GM10266 (cell line): Measurements from ENCODE around the gene ART5.
"Not testable (repeated sequence)": the region's sequence is repeated elsewhere in the genome, so short reads cannot be mapped to it uniquely, and the experiment has no call there.

Experiments
- DNase-seq: peaks from one replicate; pipeline ENCODE4 v3.0.0; 2012; ENCODE audit errors: extremely low spot score
- TF ChIP-seq, protein P1 (sequence below): IDR thresholded peaks from 2 replicates; pipeline ENCODE4 v1.5.1; 2012; ENCODE audit warnings: mild to moderate bottlenecking, low read depth; ENCODE audit not compliant: control insufficient read depth, insufficient read depth; ENCODE audit errors: missing control alignments

The ART5 gene

DNA sequence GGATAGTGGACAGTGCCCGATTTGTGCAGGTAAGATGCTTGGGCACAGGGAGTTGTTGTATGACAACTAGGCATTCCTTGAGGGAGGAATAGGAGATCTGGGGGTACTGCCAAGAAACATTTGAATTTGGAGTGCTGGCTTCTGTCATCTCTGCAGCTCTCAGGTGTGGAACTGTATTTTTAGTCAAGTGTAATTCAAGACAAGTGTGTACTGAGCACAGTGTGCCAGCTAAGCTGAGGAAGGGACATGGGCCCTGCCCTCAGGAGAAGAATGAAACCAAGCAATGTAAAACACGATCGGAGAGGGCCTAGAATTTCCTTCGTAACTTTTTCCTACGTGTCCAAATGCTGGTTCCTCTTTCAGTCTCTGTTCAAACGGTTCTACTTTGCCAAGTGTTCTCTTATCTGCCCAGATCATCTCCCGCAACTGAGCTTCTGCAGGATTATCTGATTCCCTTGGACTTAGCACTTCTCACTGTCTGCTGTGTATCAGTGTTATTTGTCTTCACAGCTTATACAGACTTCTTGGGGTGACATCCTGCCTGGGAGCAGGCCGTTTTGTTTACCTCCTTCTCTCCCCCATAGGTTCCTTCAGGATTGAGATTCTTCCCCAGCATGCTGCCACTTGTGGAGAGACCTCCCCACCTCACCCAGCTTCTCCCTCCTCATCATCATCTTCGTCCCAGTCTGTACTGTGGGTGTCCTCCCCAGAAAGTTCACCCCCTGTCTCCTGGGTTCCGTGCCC, 27.6 kb downstream of the ART5 start:
- no peak for DNase-seq

DNA sequence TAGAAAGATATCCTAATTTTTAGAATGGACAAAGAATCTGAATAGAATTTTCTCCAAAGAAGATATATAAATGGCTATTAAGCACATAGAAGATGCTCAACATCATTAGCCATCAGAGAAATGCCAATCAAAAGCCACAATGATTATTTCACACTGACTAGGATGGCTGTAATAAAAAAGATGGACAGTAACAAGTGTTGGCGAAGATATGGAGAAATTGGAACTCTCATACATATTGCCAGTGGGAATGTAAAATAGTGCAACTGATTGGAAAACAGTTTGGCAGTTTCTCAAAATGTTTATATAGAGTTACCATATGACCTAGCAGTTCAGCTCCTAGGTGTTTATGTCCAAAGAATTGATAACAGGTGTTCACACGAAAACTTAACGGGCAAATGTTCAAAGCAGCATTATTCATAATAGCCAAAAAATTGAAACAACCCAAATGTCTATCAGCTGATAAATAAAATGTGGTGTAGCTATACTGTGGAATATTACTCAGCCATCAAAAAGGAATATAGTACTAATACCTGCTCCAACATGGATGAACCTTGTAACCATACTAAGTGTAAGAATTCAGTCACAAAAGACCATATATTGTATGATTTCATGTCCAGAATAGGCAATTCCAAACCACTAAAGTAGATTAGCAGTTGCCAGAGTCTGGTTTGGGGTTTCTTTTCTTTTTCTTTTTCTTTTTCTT, 29.7 kb downstream of the ART5 start:
- no peak for DNase-seq
- TF ChIP-seq, protein P1, sequence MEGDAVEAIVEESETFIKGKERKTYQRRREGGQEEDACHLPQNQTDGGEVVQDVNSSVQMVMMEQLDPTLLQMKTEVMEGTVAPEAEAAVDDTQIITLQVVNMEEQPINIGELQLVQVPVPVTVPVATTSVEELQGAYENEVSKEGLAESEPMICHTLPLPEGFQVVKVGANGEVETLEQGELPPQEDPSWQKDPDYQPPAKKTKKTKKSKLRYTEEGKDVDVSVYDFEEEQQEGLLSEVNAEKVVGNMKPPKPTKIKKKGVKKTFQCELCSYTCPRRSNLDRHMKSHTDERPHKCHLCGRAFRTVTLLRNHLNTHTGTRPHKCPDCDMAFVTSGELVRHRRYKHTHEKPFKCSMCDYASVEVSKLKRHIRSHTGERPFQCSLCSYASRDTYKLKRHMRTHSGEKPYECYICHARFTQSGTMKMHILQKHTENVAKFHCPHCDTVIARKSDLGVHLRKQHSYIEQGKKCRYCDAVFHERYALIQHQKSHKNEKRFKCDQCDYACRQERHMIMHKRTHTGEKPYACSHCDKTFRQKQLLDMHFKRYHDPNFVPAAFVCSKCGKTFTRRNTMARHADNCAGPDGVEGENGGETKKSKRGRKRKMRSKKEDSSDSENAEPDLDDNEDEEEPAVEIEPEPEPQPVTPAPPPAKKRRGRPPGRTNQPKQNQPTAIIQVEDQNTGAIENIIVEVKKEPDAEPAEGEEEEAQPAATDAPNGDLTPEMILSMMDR, result no peak

More for the DNA sequence above, 27.6 kb downstream of the ART5 start:
- TF ChIP-seq, protein P1, result no peak

DNA sequence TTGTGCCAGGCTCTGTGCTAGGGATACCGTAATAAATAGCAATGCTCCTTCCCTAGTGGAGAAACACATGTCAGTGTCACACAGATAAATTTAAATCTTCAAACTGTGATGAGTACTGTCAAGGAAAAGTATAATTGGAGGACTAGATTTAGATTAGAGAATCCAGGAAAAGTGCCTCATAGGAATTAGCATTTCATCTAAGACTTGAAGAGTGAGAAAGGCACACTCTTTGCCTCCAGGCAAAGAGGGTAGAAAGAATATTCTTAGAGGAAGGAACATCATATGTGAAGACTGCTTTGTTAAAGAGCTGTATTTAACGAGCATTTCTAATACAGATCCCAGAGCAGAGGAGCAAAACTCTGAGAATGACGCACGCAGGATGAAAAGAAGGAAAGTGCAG, 30.9 kb downstream of the ART5 start:
- DNase-seq, result no peak
- TF ChIP-seq, protein P1, result no peak

DNA sequence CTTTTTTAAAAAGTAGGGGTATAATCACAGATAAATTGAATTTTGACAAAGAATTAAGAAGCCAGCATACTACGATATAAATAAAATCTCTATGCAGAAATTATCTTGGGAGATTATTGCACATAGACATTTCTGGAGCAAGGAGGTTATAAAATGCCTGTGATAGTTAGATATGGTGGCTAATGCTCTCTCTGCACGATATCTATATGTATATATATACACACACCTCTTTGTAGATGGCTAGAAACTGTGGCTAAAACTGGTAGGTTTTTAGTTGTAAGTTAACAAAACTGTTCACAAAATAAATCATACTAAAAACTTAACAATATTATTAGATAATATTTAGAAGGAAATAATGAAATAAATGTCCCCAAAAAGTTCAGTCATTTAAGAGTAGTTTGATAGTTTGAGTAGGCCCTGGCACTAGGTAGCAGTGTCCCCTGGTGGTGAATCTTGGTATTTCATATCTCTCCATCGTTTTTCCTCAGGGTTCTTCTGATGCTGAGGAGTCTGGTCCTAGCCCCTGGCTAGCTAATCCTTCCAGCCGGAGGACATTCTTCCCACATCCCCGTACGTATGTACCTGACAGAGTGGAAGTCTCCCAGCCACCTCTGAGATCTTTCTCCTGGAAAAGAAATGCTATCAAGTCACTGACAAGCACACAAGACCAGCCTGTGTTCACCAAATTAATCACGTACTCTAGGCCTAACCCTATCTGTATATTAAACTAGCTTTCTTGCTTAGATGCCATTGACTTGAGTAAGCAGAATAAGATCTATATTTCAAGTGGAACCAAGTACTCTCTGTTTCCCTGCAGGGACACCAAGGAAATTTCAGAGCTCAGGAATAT, 32.2 kb downstream of the ART5 start:
- DNase-seq, result peak; percentile 44
- TF ChIP-seq, protein P1, result peak; percentile 75

DNA sequence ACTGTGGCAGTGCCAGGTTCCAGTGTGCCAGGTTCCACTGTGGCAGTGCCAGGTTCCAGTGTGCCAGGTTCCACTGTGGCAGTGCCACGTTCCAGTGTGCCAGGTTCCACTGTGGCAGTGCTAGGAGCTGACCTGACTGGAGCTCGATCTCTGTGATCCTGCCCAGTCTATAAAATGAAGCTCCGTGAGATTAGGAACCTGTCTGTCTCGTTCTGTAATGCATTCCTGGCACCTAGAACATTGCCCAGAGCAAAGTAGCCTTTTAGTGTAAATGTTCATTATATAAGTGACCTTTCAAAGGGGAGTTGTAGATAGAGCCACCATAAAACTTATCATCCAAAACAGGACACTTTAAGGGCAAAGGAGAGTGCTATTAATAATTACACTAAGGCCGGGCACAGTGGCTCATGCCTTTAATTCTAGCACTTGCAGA, 36.0 kb downstream of the ART5 start:
- no peak for DNase-seq
- TF ChIP-seq, protein P1, result no peak

DNA sequence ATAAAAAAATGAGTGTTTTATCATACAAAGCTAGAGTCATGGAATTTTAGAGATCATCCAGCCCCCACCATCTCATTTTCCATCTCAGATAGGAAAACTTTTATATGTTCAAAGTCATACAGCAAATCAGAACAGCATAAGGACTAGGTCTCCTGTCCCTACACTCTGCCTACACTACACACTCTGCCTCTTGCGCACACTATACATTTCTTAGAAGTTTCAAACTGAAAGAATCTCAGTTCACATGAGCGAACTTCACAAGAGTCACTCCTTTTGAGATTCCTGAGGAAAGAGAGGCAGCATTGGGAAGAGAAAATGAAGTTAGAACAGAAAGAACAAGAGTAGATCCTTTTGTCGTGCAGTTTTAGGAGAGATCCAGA, 36.5 kb downstream of the ART5 start:
- no peak for DNase-seq
- TF ChIP-seq, protein P1, result no peak

DNA sequence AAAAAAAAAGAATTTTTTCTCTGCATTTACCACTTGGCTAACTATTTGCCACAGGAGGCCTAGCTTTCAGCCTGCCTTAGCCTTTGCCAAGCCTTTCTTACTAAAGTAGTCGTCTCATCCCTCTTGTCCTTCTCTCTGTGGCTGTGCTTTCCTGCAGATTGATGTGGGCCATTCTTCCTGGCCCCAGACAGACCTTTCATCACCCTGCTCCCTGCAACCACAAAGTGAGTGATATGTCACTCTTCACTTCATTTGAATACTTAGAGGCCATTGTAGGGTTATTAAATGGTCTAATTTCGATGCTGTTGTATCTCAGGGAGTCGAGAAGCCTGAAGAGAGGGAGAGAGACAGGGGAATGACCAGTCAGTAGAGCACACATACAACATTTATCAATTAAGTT, 37.6 kb downstream of the ART5 start:
- TF ChIP-seq, protein P1, result no peak
- DNase-seq, result no peak

DNA sequence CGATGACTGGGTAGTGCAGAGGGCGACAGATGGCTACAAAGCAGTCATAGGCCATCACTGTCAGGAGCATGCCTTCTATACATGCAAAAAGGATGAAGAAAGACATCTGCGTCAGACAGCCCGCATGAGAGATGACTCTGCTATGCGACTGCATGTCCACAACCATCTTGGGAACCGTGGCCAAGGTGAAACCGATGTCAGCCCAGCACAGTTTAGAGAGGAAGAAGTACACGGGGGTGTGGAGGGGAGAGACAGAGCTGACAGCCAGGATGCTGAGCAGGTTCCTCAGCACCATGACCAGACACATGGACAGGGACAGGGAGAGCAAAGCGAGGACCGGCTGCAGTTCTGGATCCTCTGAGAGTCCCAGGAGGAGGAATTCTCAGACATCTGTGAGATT, 41.6 kb downstream of the ART5 start:
- not testable (repeated sequence) for DNase-seq

DNA sequence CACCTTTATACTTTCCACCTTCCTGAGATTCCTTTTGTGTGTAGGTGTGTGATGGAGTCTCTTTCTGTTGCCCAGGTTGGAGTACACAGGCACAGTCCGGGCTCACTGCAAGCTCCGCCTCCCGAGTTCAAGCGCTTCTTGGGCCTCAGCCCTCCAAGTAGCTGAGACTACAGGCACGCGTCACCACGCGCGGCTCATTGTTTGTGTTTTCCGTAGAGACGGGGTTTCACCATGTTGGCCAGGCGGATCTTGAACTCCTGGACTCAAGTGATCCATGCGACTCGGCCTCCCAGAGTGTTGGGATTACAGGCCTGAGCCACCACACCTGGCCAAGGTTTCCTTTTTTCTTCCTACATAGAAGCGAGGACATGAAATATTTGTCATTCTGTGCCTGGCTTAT, 44.0 kb downstream of the ART5 start:
- DNase-seq, result not testable (repeated sequence)

DNA sequence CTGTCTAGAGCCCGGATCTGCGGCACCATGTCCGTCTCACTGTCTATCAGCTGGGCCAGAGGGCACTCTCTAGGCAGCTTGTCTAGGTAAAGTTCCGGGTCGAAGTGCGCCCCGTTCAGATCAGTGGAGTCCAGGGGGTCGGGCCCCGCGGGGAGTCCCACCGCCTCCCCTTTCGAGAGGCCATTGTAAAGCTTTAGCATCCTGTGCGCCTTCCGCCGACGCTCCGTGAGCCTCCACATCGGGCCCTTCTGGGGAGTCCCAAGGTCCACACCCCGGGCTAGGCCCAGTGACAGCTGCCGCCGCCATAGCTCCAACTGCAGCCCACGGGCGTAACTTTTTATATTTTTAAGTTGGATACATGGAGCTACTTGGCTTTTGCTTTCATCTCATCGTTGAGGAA, 50.5 kb downstream of the ART5 start:
- not testable (repeated sequence) for DNase-seq

DNA sequence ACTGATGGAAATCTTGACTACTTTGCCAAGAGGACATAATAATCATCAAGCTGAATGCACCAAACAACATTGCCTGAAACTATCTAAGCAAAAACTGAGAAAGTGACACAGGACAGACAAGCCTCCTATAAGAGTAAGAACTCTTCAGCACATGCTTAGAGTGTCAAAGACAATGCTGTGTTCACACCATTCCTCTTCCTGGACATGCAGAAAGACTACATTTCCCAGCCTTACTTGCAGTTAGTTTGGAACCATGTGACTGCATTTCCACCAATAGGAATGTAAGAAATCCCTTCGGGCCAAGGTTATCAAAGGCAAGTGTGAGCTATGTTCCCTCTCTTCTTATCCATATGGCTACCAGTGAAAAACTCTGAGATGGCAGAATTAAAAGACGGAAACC, 51.6 kb downstream of the ART5 start:
- not testable (repeated sequence) for DNase-seq
